Midbrain (tissue), 1 donor: ENCODE measurements around the gene PTGES3.

Experiments used
- DNase-seq: peaks from one replicate; lab custom pipeline; 2025; lab: John Stamatoyannopoulos, UW

The PTGES3 gene

GRCh38 chr12:56629459-56630179 lies 58.5 kb downstream of the PTGES3 start:
- peak; percentile 43 for DNase-seq

GRCh38 chr12:56628671-56629458 lies 59.2 kb downstream of the PTGES3 start:
- DNase-seq: peak; percentile 58

- no peak for DNase-seq
These were observed 61.4 kb downstream of the PTGES3 start for GRCh38 chr12:56626701-56627100.

DNA sequence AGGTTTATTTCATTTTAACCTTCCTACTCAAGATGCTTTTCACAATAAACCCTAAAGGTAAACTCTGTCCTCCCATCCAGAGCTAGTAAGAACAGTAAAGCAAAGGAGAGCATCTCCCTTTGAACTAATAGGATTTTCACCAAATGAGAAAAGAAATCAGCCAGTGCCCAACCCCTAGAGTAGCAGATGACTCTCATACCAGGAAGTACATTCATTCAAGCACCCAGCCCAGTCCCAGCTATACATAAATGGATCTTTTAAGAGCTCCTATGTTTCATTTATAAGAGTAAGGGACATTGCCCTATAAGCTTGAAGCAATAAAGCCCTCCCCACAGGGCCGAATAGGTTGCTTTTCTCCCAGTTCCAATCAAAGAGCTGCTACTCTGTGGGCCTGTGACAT lies 65.5 kb downstream of the PTGES3 start:
- DNase-seq: no peak

DNA sequence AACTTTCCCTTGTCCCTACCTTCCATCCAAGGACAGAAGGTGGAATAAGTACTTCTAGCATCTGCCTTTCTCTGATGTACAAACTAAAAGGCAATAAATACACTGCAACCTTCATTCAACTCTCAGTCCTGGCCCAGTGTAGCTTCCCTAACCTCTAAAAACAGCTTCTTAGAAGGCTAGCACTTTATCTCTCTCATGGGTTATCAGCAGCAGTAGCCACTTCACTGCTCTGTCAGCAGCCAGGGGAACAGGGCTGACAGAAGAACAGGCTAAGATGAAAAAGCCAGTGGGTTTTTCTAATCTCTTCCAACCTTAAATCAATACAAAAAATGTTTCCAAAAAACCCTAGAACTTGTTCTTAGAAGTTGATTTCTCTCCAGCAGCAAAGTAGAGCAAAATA lies 71.2 kb downstream of the PTGES3 start:
- DNase-seq: no peak

- no peak for DNase-seq
These were observed 71.8 kb downstream of the PTGES3 start for GRCh38 chr12:56616244-56616643.

GRCh38 chr12:56614627-56615026 lies 73.5 kb downstream of the PTGES3 start:
- no peak for DNase-seq
